ENCODE results near the gene KANSL3. TPM values are rescaled to one million over a fixed set of nuclear protein-coding genes. Genes with fewer than 3 reads are reported as not detected.

The KANSL3 gene
- total RNA-seq, 1 donor from 2014 or later, result 32.5 TPM

DNA sequence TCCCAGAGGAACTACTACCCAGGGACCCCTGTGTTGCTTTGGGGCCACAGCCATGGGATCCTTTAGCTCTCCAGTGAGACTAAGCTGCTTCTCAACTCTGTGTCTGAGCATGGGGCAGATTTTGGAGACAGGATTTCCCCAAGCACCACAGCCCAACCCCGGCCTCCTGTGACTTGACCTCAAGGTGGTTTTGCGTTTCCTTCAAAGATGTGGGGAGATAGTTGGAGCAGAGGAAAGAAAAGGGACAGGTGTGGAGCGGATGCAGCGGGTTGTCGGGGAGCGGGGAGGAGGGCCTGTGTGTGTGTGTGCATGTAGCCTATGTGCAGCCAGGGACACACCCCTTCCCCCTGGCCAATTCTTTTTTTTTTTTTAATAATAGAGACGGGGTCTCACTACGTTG, 91.3 kb downstream of the KANSL3 start:
- Mint-ChIP-seq H3K27me3 (ENCODE audit: unreplicated experiment) (peaks cover 11% of the 10 kb centered on the region), H3K4me3 (ENCODE audit: unreplicated experiment) (no peak overlapping the region), H3K9me3 (ENCODE audit: unreplicated experiment) (peaks cover 5% of the 10 kb centered on the region), H3K4me1 (ENCODE audit: low read depth, unreplicated experiment) (no peaks in the 10 kb centered on the region), H3K36me3 (ENCODE audit: unreplicated experiment) (peaks cover 7% of the 10 kb centered on the region), H3K27ac (ENCODE audit: unreplicated experiment) (no peak overlapping the region)
- TF ChIP-seq, protein P1, sequence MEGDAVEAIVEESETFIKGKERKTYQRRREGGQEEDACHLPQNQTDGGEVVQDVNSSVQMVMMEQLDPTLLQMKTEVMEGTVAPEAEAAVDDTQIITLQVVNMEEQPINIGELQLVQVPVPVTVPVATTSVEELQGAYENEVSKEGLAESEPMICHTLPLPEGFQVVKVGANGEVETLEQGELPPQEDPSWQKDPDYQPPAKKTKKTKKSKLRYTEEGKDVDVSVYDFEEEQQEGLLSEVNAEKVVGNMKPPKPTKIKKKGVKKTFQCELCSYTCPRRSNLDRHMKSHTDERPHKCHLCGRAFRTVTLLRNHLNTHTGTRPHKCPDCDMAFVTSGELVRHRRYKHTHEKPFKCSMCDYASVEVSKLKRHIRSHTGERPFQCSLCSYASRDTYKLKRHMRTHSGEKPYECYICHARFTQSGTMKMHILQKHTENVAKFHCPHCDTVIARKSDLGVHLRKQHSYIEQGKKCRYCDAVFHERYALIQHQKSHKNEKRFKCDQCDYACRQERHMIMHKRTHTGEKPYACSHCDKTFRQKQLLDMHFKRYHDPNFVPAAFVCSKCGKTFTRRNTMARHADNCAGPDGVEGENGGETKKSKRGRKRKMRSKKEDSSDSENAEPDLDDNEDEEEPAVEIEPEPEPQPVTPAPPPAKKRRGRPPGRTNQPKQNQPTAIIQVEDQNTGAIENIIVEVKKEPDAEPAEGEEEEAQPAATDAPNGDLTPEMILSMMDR (IDR thresholded peaks at IDR 0.05; ENCODE audit: partially characterized antibody, unreplicated experiment), result no peak
- DNase-seq, result no peak

DNA sequence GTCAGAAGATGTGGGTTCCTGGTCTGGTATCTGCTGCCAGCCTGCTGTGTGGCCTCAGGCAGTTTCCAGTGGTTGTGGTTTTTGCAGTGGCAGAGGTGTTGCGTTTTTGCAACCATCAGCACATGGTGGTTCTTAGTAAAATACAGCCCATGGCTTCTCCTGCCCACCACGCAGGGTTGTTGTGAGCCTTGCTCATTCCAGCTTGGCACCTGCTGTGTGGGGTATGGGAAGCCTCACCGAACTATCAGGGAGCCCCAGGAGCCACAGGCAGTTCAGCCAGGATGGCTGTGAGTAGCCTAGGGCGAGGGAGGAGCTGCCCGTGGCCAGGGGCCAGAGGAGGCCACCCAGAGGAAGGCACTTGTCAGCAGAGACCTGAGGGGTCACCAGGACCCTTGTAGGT, 91.8 kb downstream of the KANSL3 start:
- H3K4me3 Mint-ChIP-seq (ENCODE audit: unreplicated experiment), result no peak overlapping the region
- H3K27me3 Mint-ChIP-seq (ENCODE audit: unreplicated experiment), result peaks cover 11% of the 10 kb centered on the region
- TF ChIP-seq, protein P1 (IDR thresholded peaks at IDR 0.05; ENCODE audit: partially characterized antibody, unreplicated experiment), result no peak
- peaks cover 5% of the 10 kb centered on the region for H3K9me3 Mint-ChIP-seq (ENCODE audit: unreplicated experiment)
- peaks cover 7% of the 10 kb centered on the region for H3K36me3 Mint-ChIP-seq (ENCODE audit: unreplicated experiment)
- no peak overlapping the region for H3K27ac Mint-ChIP-seq (ENCODE audit: unreplicated experiment)
- DNase-seq, result no peak
- H3K4me1 Mint-ChIP-seq (ENCODE audit: low read depth, unreplicated experiment), result no peaks in the 10 kb centered on the region

Other genes starting within 250 kb of the KANSL3 start
- not detected for gene NEURL3, start 133.0 kb downstream of the KANSL3 start, total RNA-seq (ENCODE audit: unreplicated experiment)
- 3.5 TPM for gene ARID5A, start 101.6 kb downstream of the KANSL3 start, total RNA-seq (ENCODE audit: unreplicated experiment)
- gene FER1L5, start 4.5 kb upstream of the KANSL3 start, total RNA-seq (ENCODE audit: unreplicated experiment), result 0.51 TPM
- gene LMAN2L, start 101.8 kb upstream of the KANSL3 start, total RNA-seq (ENCODE audit: unreplicated experiment), result 14.0 TPM
- 15.4 TPM for gene CNNM4, start 122.6 kb upstream of the KANSL3 start, total RNA-seq (ENCODE audit: unreplicated experiment)
- gene CNNM3, start 178.0 kb upstream of the KANSL3 start, total RNA-seq (ENCODE audit: unreplicated experiment), result 22.3 TPM
- 5.7 TPM for gene ANKRD23, start 205.7 kb upstream of the KANSL3 start, total RNA-seq (ENCODE audit: unreplicated experiment)
- 25.7 TPM for gene ANKRD39, start 219.7 kb upstream of the KANSL3 start, total RNA-seq (ENCODE audit: unreplicated experiment)
- 119 TPM for gene SEMA4C, start 231.8 kb upstream of the KANSL3 start, total RNA-seq (ENCODE audit: unreplicated experiment)